Activated B cell treated with CpG ODN at 0.5 μM for 24 hours (primary cell): ENCODE measurements around the gene BSCL2. TPM values are rescaled to one million over a fixed set of nuclear protein-coding genes. Genes with fewer than 3 reads are reported as not detected.

ENCODE experiments used
- ATAC-seq: fragments of 200-7000 bp; cut with Tn5 transposase; one replicate; pipeline ENCODE4 v1.10.0; 2021; ENCODE audit warnings: low read depth, mild to moderate bottlenecking, moderate library complexity
- CTCF ChIA-PET: fragments of 350-600 bp; sonication (Branson Sonifier 250); formaldehyde crosslinking; loops from one replicate; lab custom pipeline; 2021; ENCODE audit warnings: antibody characterized with exemption; lab: Charles Lee
- POLR2A ChIA-PET: fragments of 350-600 bp; sonication (Branson Sonifier 250); formaldehyde crosslinking; loops from one replicate; lab custom pipeline; 2021; ENCODE audit warnings: antibody characterized with exemption; lab: Charles Lee
- DNase-seq: peaks from one replicate; pipeline ENCODE4 v3.0.0; 2022
- H3K27ac Mint-ChIP-seq: one replicate; pipeline ENCODE4 v1.8.0; 2020; ENCODE audit warnings: mixed read lengths
- H3K27me3 Mint-ChIP-seq: one replicate; pipeline ENCODE4 v1.8.0; 2021; ENCODE audit warnings: mixed read lengths
- H3K36me3 Mint-ChIP-seq: one replicate; pipeline ENCODE4 v1.8.0; 2021; ENCODE audit warnings: low read depth, mixed read lengths
- H3K4me1 Mint-ChIP-seq: one replicate; pipeline ENCODE4 v1.8.0; 2021; ENCODE audit warnings: mixed read lengths
- H3K4me3 Mint-ChIP-seq: one replicate; pipeline ENCODE4 v1.8.0; 2020; ENCODE audit warnings: mild to moderate bottlenecking, mixed read lengths
- H3K9me3 Mint-ChIP-seq: one replicate; pipeline ENCODE4 v1.8.0; 2020; ENCODE audit warnings: mixed read lengths
- CTCF ChIP-seq: fragments of 200-600 bp; IDR thresholded peaks from one replicate; pipeline ENCODE4 v1.8.0; 2022; ENCODE audit warnings: antibody characterized with exemption, mild to moderate bottlenecking
- intact Hi-C: fragments of 100-400 bp; cut with micrococcal nuclease; formaldehyde crosslinking; loops from one replicate; pipeline ENCODE4 v1.15.1; 2024
- total RNA-seq: library from RNA; stranded (reverse); gene quantifications from 2 replicates; pipeline ENCODE4 v1.2.3, GENCODE V29; 2022

BSCL2 gene
- total RNA-seq, 1 donor from 2014 or later, result 18.6 TPM

GRCh38 chr11:62680825-62681240 is 26.4 kb downstream of the BSCL2 start:
- Mint-ChIP-seq H3K27ac (peak overlapping the region; percentile 76), H3K4me1 (peaks cover 36% of the 10 kb centered on the region), H3K9me3 (no peaks in the 10 kb centered on the region), H3K27me3 (no peaks in the 10 kb centered on the region), H3K4me3 (peak overlapping the region; percentile 73), H3K36me3 (peaks cover 30% of the 10 kb centered on the region)
- peak; percentile 77 for ATAC-seq
- no peak for DNase-seq
- ChIA-PET POLR2A (interaction anchor here (0.6 to 9.2 kb wide), 23 partner anchors 9 to 1295 kb away, joined by 3 to 175 read pairs (median 4); partner anchors contain the start of genes B3GAT3, BSCL2, C11orf98 and CSKMT), CTCF (interaction anchor here (0.7 to 2.3 kb wide), 10 partner anchors 9 to 286 kb away, joined by 3 to 21 read pairs (median 4); partner anchors contain the start of genes LRRN4CL, SLC3A2 and TUT1)
- no peak for TF ChIP-seq CTCF
- intact Hi-C loops, result loop anchor here (1.0 kb wide), 2 partner anchors 13 to 181 kb away; no protein-coding TSS in a partner anchor

- H3K4me3 Mint-ChIP-seq, result peak within 1 kb of the TSS; percentile 91
- H3K27ac Mint-ChIP-seq, result peak within 1 kb of the TSS; percentile 96
- H3K36me3 Mint-ChIP-seq, result peaks cover 39% of the 10 kb centered on the region
- no peak for TF ChIP-seq CTCF
- H3K9me3 Mint-ChIP-seq, result no peaks in the 10 kb centered on the region
- ATAC-seq (peak; percentile 74), DNase-seq (peak; percentile 77)
- H3K4me1 Mint-ChIP-seq, result peaks cover 41% of the 10 kb centered on the region
- H3K27me3 Mint-ChIP-seq, result no peaks in the 10 kb centered on the region
- ChIA-PET CTCF (interaction anchor here (1.9 to 2.3 kb wide), 3 partner anchors 10 to 202 kb away, joined by 4 to 21 read pairs (median 7); partner anchors contain the start of genes LRRN4CL and SLC3A2), POLR2A (interaction anchor here (0.5 to 9.2 kb wide), 21 partner anchors 7 to 202 kb away, joined by 3 to 175 read pairs (median 6); partner anchors contain the start of genes B3GAT3, BSCL2, C11orf98 and CSKMT)
- intact Hi-C loops, result loop anchor here (1.0 to 2.0 kb wide), 6 partner anchors 8 to 49 kb away; partner anchors contain the start of genes BSCL2, C11orf98, CSKMT and GANAB
Measured at GRCh38 chr11:62678770-62679696, 28.2 kb downstream of the BSCL2 start, which contains the start of gene UBXN1. UBXN1 (minus strand) TSS chr11:62679073; CDS start chr11:62678923, 150 bp downstream.

- POLR2A ChIA-PET, result interaction anchor here (0.6 to 9.2 kb wide), 13 partner anchors 12 to 203 kb away, joined by 3 to 175 read pairs (median 9); partner anchors contain the start of genes B3GAT3, BSCL2, C11orf98 and CSKMT
- TF ChIP-seq CTCF, result no peak
- no peaks in the 10 kb centered on the region for H3K27me3 Mint-ChIP-seq
- H3K4me3 Mint-ChIP-seq, result peak overlapping the region; percentile 91
- peaks cover 44% of the 10 kb centered on the region for H3K4me1 Mint-ChIP-seq
- peak overlapping the region; percentile 96 for H3K27ac Mint-ChIP-seq
- H3K36me3 Mint-ChIP-seq, result peaks cover 43% of the 10 kb centered on the region
- no peaks in the 10 kb centered on the region for H3K9me3 Mint-ChIP-seq
- CTCF ChIA-PET, result no interaction called here
- intact Hi-C loops, result loop anchor here (2.0 kb wide), 2 partner anchors 26 to 28 kb away; partner anchors contain the start of genes BSCL2, GNG3 and INTS5
- no peak for DNase-seq
- ATAC-seq, result no peak
Measured at GRCh38 chr11:62678433-62678769, 28.8 kb downstream of the BSCL2 start.

- CTCF ChIA-PET, result interaction anchor here (1.1 kb wide), 1 partner anchor 17 kb away, joined by 3 read pairs; no protein-coding TSS in a partner anchor
- Mint-ChIP-seq H3K27me3 (no peaks in the 10 kb centered on the region), H3K9me3 (no peaks in the 10 kb centered on the region), H3K36me3 (peaks cover 47% of the 10 kb centered on the region), H3K4me3 (peak overlapping the region; percentile 91), H3K4me1 (peaks cover 51% of the 10 kb centered on the region), H3K27ac (peak overlapping the region; percentile 96)
- ATAC-seq (no peak), DNase-seq (no peak)
- POLR2A ChIA-PET, result interaction anchor here (1.2 to 9.2 kb wide), 6 partner anchors 11 to 203 kb away, joined by 4 to 175 read pairs (median 12); partner anchors contain the start of genes BSCL2, C11orf98, CSKMT and GANAB
- TF ChIP-seq CTCF, result no peak
- intact Hi-C loops, result loop anchor here (2.0 kb wide), 2 partner anchors 25 to 29 kb away; partner anchors contain the start of genes BSCL2, GNG3 and INTS5
Measured at GRCh38 chr11:62677714-62678113, 29.5 kb downstream of the BSCL2 start.
